ELF-1 (cell line): Measurements from ENCODE around the gene ANKRD66.

Experiments
- DNase-seq: peaks from one replicate; pipeline ENCODE4 v3.0.0-alpha.2; 2016; ENCODE audit warnings: low read depth, low spot score

Gene ANKRD66

GRCh38 chr6:46790355-46790874 is 43.7 kb downstream of the ANKRD66 start:
- no peak for DNase-seq

GRCh38 chr6:46792635-46793034 is 45.9 kb downstream of the ANKRD66 start:
- DNase-seq = no peak

- DNase-seq = no peak
These were observed 46.4 kb downstream of the ANKRD66 start, which contains the start of gene MEP1A for GRCh38 chr6:46793138-46793537. MEP1A (plus strand) TSS chr6:46793389; CDS start chr6:46793399, 10 bp downstream.

GRCh38 chr6:46794068-46794467 is 47.3 kb downstream of the ANKRD66 start:
- no peak for DNase-seq

DNA sequence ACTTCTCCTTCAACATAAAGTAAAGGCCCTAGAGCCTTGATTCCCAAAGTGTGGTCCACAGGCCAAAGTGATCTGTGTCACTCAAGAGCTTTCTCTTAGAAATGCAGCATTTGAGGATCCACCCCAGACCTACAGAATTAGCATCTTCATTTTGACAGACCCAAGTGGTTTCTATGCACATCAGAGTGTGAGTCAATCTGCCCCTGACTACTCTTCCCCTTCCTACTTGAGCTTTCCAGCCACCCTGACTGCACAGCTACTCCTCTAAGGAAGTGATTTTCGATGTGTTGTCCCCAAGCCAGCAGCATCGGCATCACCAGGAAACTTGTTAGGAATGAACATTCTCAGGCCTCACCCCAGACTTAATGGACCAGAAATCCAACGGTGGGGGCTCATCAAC is 49.1 kb downstream of the ANKRD66 start:
- DNase-seq = no peak

GRCh38 chr6:46796848-46797580 is 50.3 kb downstream of the ANKRD66 start:
- DNase-seq = no peak

DNA sequence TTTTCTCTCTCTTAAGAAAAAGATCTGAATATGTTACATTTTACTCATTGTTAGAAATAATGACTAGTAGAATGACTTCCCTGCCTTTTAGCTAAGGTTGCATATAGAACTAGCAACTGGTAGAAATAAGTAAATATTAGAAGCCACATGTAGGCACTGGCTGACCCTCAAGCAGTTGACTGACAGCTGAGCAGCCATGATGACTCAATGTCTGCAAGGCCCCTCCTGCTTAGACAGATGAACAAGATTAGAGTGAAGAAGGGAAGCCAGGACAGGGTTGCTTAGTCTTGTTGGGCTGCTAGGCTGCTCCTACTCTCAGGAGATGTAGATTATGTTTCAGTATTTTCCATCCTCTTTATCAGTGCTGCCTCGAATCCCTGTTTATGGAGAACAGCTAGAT is 52.9 kb downstream of the ANKRD66 start:
- DNase-seq = no peak

- no peak for DNase-seq
These were observed 62.1 kb downstream of the ANKRD66 start for GRCh38 chr6:46808806-46809205.
